BLaER1 (cell line): Measurements from ENCODE around the gene TIMM50.
A peak's percentile ranks its signal among the peaks of the same experiment; 100 is the strongest.

Experiments
- H3K27ac ChIP-seq: shearing (Covaris generic); formaldehyde crosslinking; 2 replicates; pipeline ENCODE4 v1.8.1; 2022
- H3K27me3 ChIP-seq: shearing (Covaris generic); formaldehyde crosslinking; 2 replicates; pipeline ENCODE4 v1.8.1; 2022
- H3K36me3 ChIP-seq: shearing (Covaris generic); formaldehyde crosslinking; 2 replicates; pipeline ENCODE4 v1.8.1; 2022
- H3K4me1 ChIP-seq: shearing (Covaris generic); formaldehyde crosslinking; 2 replicates; pipeline ENCODE4 v1.8.1; 2022
- H3K4me2 ChIP-seq: shearing (Covaris generic); formaldehyde crosslinking; 2 replicates; pipeline ENCODE4 v1.8.1; 2022
- H3K4me3 ChIP-seq: shearing (Covaris generic); formaldehyde crosslinking; 2 replicates; pipeline ENCODE4 v1.8.1; 2022
- H3K9ac ChIP-seq: shearing (Covaris generic); formaldehyde crosslinking; 2 replicates; pipeline ENCODE4 v1.8.1; 2022
- H3K9me3 ChIP-seq: shearing (Covaris generic); formaldehyde crosslinking; 2 replicates; pipeline ENCODE4 v1.8.1; 2022
- H4K20me1 ChIP-seq: shearing (Covaris generic); formaldehyde crosslinking; 2 replicates; pipeline ENCODE4 v1.8.1; 2022
- Cebpa-rat ChIP-seq: shearing (Covaris generic); IDR thresholded peaks from 2 replicates; pipeline ENCODE4 v1.8.1; 2022

The TIMM50 gene

GRCh38 chr19:39540333-39540673 lies 59.7 kb downstream of the TIMM50 start:
- Histone ChIP-seq H3K36me3 (peaks cover 8% of the 10 kb centered on the region; the same call in 1 of the 2 replicates), H3K27me3 (no peaks in the 10 kb centered on the region), H3K27ac (no peak overlapping the region), H4K20me1 (peaks cover 36% of the 10 kb centered on the region), H3K9ac (peak overlapping the region; percentile 95; the same call in 1 of the 2 replicates), H3K4me2 (peak overlapping the region; percentile 27; the same call in 1 of the 2 replicates), H3K4me1 (peaks cover 30% of the 10 kb centered on the region), H3K4me3 (peak overlapping the region; percentile 83), H3K9me3 (no peaks in the 10 kb centered on the region)
- no peak for TF ChIP-seq Cebpa-rat
